Right hindlimb (tissue), 1 donor: ENCODE data around the gene NFAT5.
"Not testable (repeated sequence)": the region's sequence is repeated elsewhere in the genome, so short reads cannot be mapped to it uniquely, and the experiment has no call there.

Experiments
- DNase-seq: peaks from one replicate; pipeline ENCODE4 v3.0.0-alpha.2; 2018

NFAT5 gene

DNA sequence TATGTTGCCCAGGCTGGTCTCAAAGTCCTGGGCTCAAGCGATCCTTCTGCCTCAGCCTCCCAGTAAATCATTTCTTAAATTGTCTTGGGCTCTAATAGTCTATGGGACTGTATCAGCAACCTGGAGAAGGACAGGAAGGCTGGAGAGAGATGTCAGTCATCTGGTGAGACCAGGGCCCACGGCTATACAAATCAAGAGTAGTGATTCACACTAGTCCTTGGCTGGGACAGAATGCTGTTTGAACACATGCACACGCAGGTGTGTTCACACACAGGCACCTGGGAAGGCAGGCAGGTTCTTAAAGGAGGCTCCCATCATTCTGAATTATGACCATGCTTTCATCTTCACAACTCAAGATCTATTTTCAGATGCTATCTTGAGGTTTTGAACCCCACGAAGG, 146.5 kb downstream of the NFAT5 start:
- DNase-seq, result no peak

DNA sequence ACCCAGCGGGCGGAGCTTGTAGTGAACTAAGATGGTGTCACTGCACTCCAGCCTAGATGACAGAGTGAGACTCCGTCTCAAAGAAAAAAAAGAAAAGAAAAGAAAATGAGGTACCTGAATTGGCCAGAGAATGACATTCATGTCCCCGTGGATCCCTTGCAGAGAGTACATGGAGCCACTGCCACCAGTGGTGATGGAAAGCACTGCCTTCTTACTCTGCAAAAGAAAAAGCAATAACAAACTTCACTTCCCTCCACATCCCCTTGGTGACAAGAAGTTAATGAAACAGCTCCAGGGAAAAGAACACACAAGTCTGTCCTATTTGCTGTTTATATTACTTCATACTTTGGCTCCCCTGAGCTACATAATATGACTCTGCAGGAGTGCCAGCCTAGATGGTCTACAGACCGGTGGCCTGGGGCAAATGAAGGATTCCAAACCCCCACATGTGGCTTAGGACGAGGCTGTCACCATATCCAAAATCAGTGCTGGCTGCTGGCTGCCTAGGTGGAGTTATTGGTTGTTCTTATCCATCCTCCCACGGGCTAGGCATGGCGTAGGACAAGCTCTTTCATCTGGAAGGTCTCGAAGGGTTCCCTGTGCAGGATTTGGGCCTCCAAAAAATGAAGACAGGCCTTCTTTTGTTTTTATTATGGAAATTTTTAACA, 147.3 kb downstream of the NFAT5 start:
- no peak for DNase-seq

DNA sequence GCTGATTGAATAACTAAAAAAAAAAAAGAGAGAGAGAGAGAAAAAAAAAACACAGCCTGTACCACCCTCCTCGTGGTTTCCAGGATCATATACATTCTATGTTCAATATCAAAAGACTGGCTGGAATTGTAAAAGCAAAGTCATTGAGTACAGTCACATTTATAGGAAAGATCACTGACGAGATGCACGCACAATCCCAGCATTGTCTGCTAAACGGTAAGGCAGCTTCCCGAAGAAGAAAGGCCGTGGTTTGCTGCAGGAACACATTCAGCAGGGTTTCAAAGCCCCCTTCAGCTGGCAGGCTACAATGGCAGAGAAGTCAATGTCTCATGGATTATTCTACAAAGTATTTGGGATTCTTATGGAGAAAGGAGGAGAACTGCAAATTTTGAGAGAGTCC, 151.3 kb downstream of the NFAT5 start:
- DNase-seq, result no peak

DNA sequence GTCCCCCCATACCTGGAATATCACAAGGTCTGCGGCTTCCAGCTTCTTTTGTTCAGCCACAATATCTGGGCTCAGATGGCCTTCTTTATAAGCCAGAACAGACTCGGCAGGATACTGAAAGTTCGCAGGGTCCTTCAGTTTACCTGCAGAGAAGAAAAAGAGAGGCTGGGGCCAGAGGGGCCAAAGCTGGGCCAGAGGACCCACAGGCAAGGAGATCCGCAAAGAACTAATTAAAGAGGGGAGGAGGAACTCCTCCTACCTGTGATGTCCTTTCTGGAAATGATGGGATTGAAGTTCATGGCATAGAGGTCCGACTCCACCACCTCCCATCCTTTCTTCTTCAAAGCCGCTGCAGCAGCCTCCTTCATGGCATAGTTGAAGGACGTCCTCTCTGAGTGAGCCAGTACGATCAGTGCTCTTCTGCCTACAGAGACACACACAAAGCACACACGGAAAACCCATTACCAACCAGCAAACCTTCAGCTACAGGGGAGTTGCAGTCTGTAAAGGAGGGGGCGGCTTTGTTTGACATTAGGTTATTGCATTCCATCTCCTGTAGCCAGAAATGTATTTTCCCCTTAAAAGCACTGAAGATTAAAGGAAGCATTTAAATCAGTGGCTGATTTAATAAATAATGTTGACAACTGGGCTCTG, 152.5 kb downstream of the NFAT5 start:
- DNase-seq, result no peak

DNA sequence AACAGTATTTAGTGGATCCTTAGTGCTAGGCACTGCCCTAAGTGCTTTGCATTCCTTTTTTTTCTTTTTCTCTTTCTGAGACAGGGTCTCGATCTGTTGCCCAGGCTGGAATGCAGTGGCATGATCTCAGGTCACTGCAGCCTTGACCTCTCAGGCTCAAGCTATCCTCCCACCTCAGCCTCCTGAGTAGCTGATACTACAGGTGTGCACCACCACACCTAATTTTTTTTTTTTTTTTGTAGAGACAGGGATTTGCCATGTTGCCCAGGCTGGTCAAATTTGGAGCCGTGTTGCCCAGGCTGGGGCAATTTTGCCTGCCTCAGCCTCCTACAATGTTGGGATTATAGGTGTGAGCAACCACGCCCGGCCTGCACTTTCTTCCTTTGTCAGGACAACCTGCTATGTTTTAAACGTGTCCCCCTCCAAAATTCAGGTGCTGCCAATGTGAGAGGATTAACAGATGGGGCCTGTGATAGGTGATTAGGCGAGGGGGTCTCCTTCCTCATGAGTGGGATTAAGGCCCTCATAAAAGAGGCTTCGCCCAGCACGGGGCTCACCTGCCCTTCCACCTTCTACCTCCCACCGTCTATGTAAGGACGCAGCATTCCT, 155.2 kb downstream of the NFAT5 start:
- no peak for DNase-seq

DNA sequence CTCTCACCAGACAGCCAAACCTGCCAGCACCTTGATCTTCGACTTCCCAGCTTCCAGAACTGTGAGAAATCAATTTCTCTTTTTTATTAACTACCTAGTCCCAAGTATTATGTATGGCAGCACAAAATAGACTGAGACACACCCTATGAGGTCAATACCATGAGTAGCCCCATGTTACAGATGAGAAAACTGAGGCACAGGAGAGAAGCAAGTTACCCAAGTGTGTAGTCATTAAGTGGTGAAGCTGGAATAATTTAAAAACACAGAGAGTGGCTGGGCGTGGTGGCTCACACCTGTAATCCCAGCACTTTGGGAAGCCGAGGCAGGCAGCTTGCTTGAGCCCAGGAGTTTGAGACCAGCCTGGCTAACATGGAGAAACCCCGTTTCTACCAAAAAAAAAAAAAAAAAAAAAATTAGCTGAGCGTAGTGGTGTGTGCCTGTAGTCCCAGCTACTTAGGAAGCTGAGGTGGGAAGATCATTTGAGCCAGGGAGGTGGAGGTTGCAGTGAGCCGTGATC, 155.7 kb downstream of the NFAT5 start:
- DNase-seq, result no peak

DNA sequence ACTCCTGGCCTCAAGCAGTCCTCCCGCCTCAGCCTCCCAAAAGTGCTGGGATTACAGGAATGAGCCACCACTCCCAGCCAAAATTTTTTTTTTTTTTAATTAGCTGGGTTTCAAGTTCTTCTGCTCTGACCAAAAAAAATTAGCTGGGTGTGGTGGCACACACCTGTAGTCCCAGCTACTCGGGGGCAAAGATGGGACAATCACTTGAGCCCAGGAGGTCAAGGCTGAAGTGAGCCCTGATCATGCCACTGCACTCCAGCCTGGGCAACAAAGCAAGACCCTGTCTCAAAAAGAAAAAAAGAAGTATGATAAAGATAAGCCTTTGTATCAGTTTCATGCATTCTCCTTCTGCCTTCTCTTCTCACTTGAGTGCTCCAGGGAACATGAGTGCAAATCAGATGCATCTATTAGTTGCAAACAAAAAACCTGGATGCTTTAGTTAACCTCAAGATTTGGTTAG, 158.7 kb downstream of the NFAT5 start:
- no peak for DNase-seq

DNA sequence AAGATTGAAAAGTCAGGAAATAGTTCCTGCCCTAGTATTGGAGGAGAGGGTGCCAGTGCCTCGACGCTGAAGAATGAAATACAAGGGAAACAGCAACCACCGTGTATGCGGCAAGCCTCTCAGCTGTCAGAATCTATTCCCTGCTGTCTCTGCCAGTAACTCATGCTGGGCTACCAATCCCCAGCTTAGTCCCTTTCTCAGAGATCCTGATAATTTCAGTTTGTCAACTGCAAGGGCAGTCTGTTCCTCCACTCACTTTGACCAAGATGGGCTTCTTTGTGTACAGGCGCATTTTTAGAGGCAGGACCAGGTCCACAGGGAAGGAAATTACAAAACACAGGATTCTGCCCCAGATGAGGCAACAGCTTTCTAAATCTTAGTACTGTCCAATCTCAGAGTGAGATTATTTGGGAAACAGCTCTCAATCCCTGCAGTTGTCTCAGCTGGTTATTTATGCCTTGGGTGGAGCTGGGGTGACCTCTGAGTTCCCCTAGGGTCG, 159.3 kb downstream of the NFAT5 start:
- no peak for DNase-seq

DNA sequence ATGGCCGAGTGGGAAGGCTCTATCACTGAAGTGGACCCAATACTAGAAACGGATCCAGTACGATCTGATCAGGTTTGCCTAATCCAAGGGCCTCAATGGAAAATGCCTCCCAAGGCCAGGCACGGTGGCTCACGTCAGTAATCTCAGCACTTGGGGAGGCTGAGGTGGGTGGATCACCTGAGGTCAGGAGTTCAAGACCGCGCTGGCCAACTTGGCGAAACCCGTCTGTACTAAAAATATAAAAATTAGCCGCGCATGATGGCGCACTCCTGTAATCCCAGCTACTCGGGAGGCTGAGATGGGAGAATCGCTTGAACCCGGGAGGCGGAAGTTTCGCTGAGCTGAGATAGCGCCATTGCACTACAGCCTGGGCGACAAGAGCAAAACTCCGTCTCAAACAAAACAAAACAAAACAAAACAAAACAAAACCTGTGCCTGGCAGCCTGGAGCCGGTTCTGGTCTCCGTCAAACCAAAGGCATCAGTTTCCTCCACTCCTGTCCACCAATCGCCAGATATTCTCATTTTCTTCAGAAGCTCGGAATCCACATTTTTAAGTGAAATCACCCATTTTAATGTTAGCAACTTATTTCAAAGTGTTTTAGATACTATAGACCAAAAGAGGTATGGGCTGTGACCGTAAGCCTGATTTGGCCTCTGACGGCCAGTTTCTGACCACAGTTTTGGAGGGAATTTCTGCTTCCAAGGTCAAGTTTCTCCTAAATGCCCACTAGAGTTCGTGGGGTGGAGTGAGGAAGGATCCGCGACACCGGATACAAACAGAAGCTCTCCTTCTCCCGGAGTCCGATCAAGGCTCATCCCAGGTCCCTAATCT, 159.9 kb downstream of the NFAT5 start:
- no peak for DNase-seq

DNA sequence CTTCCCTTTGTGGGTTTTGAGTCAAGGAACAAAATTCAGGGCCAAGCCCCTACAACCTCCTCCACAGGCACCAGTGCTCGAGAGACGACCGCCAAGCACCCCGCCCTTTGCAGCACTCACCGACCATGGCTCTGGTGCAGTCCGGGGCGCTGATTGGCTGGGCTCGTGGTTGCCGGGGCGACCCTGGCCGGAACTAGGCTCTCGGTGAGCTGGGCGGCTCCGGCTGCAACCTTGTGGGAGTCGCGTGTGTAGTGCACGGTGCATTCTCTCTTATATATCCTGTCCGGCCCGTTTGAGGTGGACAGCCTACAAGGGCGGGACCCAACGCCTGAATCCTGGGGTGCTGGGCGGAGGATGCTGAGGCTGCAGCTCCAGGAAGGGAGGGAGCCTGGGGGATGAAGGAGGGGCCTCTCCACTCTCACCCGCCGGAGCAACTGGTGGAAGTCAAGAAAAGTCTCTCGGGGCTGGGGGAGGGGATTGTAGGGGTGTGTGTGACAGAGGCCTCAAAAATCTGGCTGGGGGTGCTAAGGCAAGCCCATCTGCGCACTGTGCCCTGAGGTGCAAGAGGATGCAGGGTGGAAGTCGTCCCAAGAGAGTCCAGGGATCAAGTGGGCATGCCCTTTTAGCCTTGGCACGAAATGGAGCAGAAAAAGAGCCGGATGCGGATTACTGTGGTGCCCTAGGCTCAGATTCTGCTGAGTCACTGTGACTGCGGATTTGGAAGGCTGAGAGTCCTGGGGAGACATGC, 160.7 kb downstream of the NFAT5 start, which contains the start of gene NQO1:
TSS of gene NQO1 (minus strand) at position 248 of the 748 bp plus-strand sequence. CDS start at position 127, 121 bp downstream.
- DNase-seq, result peak; percentile 93

DNA sequence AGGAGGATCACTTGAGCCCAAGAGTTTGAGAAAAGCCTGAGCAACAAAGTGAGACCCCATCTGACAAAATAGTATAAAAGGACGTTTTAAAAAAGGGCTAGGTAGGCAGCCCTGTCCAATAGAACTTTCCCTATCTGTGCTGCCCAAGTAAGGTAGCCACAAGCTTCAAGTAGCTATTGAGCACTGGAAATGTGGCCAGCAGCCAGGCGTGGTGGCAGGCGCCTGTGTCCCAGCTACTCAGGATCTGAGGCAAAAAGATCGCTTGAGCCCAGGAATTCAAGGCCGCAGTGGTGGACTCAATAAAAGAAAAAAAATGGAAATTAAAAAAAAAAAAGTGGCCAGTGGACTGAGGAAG, 162.1 kb downstream of the NFAT5 start:
- DNase-seq, result no peak

DNA sequence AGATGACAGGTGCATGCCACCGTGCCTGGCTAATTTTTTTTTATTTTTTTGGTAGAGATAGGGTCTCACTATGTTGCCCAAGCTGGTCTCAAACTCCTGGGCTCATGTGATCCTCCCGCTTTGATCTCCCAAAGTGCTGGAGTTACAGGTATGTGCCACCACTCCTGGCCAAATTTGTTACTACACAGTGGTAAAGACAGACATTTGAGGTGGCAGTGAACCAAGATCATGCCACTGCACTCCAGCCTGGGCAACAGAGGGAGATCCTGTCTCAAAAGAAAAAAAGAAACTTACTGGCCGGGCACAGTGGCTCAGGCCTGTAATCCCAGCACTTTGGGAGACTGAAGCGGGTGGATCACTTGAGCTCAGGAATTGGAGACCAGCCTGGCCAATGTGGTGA, 163.3 kb downstream of the NFAT5 start:
- DNase-seq, result not testable (repeated sequence)

DNA sequence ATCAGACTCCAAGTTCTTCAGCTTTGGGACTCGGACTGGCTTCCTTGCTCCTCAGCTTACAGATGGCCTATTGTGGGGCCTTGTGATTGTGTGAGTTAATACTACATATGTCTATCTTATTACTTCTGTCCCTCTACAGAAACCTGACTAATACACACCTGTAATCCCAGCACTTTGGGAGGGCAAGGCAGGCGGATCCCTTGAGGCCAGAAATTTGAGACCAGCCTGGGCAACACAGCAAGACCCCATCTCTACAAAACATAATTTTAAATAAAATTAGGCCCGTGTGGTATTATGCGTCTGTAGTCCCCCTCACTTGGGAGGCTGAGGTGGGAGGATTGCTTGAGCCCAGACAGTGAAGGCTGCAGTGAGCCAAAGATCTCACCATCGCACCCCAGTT, 165.5 kb downstream of the NFAT5 start:
- not testable (repeated sequence) for DNase-seq

DNA sequence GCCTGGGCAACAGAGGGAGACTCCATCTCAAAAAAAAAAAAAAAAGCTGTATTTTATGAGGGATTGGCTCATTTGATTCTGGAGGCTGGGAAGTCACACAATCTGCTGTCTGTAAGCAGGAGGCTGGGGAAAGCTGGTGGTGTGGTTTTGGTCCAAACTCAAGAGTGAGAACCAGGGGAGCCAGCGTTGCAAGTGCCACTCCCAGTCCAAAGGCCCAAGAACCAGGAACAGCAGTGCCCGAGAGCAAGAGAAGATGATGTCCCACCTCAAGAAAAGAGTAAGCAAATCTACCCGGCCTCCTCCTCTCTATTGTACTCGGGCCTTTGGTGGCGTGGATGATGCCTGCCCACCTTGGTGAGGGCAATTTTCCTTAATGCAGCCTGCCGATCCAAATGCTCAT, 166.3 kb downstream of the NFAT5 start:
- no peak for DNase-seq

DNA sequence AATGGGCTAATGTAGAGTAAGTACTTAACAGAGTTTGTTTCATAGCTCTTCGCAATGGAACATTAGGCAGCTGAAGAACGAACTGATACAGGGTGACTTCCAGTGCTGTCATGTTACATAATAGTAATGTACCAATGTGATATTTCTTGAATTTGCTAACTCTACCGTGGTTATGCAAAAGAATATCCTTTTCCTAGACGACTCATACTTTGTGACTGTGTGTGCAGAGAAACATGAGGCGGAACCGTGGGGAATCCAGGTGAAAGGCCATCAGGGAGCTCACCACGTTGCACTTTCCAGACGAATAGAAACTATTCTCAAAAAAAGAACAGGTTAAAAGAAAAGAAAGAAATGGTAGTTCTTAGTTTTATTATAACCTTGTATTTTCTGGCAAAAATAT, 175.8 kb downstream of the NFAT5 start:
- DNase-seq, result no peak

DNA sequence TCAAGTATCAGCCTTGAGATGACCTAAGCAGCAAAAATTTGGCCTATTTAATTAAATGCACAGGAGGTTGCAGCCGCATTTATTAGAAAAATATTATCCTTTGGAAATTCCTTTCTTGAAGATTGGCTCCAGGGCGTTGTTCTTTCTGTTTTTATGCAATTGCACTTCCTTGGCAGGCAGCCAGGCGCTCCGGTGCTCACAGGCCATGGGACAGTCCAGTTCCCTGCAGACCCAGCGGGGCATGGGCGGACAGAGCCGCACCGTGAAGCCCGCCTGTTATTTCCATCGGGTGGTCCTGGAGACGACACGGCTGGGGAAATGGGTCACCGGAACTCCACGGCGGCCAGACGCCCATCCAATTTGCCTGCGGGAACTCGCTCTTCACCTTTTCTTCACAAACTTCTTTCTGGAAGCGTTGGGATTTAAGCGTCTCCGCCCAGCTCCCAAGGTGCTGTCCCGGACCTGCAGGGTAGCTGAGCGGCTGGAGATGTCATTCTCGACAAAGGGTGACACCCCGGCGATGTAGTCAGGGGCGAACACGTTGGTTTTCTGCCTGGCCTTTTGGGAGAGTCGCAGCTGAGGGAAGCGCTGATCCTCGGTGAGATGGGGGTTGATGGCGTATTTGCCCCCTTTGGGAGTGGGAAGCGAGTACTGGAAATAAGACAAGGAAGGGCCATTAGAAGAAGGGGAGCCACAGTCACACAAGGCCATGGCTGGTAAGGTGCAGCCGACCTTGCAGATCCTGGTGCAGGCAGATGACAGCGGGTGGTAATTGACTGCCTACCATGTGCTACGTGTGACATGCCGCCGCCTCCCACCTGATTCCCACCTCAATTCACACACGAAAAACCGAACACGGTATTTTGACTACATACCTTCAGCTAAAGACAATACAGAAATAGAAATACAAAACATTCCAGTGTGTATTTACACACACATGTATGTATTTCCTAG, 176.5 kb downstream of the NFAT5 start:
- peak; percentile 43 for DNase-seq

DNA sequence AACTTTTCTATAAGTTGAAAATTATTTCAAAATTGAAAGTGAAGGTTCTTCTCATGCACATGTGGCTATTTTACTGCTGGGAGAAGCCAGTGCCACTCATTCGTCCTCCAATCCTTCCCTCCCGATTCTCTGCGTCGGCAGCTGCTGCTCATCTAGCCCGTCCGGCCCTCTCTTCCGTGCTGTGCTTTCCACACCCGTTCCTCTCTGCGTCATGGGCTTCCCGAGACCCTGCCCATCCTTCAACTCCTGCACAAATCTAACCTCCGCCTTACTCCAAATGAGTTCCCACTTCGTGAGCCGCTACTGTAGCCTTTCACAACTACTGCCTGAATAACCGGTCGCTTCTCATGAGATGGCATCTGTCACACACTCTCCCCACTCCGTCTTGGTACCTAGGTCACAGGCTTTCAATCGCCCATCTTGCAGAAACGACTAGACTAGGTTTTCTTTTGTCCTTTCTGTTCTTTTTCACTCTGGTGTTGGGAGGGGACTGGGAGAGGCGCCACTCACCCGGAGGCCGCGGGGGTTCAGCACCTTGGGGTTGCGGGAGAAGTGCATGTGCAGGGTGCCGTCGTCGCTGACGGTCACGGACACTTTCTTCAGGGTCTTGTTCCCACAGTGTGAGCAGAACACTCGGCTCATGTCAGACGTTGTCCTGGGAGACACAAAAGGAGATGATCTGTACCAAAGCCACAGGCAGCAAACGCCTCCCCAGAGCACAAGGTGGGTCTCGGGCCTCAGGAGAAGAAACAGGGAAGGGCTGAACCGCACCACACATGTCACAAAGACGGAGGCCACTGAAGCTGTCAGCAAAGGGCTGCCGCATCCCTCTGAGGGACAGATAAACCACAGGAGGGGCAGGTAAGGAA, 178.8 kb downstream of the NFAT5 start:
- no peak for DNase-seq

DNA sequence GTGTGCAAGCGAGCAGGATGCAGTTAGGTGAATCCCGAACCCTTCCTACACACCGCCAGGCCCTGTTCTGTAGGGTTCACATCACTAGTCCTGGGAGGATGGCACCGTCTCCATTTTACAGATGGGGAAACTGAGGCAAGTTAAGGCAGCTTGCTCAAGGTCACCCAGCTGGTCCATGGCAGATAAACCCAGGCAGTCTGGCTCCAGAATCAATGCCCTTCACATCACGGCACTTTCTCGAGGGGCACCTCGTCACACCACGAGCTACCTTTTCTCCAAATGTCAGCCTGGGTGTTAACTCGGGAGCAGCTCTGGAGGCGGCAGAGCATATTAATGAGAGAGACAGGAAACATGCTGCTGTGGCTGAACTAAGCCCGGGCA, 179.5 kb downstream of the NFAT5 start:
- DNase-seq, result no peak

DNA sequence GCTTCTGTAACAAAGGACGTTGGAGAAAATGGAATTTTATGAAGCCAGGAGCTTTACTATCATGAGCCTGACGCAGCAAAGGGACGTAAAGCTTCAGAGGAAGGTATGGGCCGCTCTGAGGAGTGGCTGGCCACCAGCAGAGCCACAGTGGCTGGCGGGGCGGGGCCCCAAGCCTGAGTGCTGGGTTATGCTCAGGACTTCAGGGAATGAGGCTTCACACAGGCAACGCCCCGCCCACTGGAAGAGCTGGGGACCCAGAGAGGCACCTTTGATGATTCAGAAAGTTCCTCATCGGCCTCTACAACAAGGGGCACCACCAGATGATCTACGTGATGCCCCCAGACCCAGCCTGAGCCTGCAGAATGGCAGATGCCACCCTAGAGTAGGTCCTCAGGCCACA, 180.2 kb downstream of the NFAT5 start:
- no peak for DNase-seq

DNA sequence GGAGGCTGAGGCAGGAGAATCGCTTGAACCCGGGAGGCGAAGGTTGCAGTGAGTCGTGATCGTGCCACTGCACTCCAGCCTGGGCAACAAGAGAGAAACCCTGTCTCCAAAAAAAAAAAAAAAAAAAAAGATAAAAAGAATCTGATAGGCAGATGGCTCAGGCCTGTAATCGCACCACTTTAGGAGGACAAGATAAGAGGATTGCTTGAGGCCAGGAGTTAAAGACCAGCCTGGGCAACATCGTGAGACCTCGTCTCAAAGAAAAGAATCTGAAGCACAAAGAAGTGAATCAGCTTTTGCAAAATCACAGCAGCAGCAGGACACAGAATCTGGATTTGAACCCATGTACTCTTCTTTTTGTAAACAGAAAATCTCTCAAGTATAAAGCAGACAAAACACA, 181.3 kb downstream of the NFAT5 start:
- DNase-seq, result no peak
